ENCODE results near the gene TMEM141.
"Not testable (repeated sequence)": the region's sequence is repeated elsewhere in the genome, so short reads cannot be mapped to it uniquely, and the experiment has no call there.

The TMEM141 gene

GRCh38 chr9:136774416-136775045 lies 16.6 kb upstream of the TMEM141 start:
- DNase-seq, result no peak

DNA sequence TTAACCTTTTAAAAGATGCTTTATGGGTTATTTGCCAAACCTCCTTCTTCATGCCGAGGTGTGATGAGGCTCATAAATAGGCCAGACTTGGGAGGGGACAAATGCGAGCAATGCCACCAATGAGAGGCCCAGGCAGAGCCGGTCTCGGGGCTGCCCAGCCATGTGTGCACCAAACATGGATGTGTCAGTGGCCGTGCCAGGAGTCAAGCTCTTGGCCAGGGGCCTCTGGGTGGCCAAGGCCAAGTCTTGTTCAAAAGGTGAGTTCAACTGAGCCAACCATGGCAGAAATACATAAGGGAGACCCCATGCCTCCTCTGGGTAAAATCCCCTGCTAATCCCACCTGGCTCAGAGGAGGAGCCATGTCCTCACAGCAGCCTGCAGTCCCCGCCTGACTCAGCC lies 16.0 kb upstream of the TMEM141 start:
- DNase-seq, result no peak

GRCh38 chr9:136776947-136777346 lies 14.2 kb upstream of the TMEM141 start:
- no peak for DNase-seq

- DNase-seq, result no peak
Measured at GRCh38 chr9:136777359-136777758, 13.8 kb upstream of the TMEM141 start.

GRCh38 chr9:136779808-136780207 lies 11.3 kb upstream of the TMEM141 start:
- no peak for DNase-seq

DNA sequence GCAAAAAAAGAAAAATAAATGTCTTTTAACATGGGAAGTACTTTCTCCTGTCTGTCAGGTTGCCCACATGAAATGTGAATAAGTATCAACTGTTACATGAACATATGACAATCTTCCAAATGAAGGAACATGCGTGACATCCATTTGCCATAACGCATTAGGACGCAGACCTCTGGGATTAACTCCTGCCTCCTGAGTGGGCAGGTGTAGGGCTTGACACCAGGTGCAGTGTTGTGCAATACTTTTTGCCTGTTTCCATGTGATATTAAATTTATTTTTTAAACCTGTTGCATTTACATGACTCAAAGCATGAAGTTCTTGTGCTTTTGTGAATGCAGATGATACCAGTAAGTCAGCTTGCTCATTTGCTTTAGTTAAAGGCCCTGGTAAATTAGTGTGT lies 8.7 kb upstream of the TMEM141 start:
- no peak for DNase-seq

- DNase-seq, result no peak
Measured at GRCh38 chr9:136784249-136784996, 6.7 kb upstream of the TMEM141 start.

- DNase-seq, result no peak
Measured at GRCh38 chr9:136784997-136785361, 6.2 kb upstream of the TMEM141 start.

- not testable (repeated sequence) for DNase-seq
Measured at GRCh38 chr9:136785565-136786355, 5.4 kb upstream of the TMEM141 start.

DNA sequence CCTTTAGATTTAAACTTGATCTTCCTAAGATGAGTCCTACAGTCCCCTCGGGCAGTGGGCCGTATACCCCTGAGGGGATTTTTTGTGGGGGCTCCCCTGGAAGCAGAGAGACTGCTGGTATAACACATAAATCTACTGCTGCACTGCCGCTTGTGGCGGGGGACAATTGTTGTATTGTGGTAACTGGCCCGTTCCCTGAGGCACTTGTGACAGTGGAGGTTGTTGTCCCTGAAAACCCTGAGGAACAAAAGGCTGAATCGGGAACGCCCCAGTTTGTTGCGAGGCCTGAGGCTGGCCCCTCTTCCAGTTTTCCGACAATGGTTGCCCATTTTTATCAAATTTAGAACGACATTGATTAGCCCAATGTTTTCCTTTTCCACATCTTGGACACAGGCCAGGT lies 4.7 kb upstream of the TMEM141 start:
- DNase-seq, result no peak

DNA sequence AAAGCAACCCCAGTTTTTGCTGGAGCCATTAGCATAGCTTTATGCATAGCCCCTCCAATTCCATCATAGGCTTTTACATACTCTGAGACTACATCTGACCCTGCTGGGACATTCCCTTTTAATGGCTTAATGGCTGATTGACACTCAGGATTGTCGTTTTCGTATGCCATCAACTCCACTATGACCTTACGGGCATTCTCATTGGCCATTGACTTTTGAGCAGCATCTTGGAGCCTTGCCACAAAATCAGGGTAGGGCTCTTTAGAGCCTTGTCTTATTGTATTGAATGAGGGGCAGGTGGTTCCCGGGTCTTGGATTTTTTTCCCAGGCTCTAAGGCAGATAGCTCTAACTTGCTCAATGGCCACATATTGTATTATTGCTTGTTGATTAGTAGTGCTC lies 4.2 kb upstream of the TMEM141 start:
- not testable (repeated sequence) for DNase-seq

GRCh38 chr9:136787690-136788400 lies 3.3 kb upstream of the TMEM141 start:
- no peak for DNase-seq

DNA sequence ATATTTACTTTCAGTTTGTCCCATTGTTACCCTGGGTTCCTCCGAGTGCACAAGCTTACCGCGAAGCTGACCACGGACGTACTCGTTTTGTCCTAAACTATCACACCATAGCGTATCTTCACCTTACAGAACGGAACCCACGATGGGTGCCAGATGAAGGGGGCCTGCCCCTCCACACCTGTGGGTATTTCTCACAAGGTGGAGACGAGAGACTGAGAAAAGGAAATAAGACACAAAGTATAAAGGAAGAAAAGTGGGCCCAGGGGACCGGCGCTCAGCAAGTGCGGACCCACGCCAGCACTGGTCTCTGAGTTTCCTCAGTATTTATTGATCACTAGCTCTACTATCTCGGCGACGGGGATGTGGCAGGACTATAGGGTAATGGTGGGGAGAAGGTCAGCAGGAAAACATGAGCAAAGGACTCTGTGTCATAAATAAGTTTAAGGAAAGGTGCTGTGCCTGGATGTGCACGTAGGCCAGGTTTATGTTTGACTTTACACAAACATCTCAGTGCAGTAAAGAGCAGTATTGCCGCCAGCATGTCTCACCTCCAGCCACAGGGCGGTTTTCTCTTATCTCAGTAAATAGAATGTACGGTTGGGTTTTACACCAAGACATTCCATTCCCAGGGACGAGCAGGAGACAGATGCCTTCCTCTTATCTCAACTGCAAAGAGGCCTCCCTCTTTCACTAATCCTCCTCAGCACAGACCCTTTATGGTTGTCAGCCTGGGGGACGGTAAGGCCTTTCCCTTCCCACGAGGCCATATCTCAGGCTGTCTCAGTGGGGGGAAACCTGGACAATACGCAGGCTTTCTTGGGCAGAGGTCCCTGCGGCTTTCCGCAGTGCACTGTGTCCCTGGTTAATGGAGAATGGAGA lies 2.3 kb upstream of the TMEM141 start:
- DNase-seq, result not testable (repeated sequence)

DNA sequence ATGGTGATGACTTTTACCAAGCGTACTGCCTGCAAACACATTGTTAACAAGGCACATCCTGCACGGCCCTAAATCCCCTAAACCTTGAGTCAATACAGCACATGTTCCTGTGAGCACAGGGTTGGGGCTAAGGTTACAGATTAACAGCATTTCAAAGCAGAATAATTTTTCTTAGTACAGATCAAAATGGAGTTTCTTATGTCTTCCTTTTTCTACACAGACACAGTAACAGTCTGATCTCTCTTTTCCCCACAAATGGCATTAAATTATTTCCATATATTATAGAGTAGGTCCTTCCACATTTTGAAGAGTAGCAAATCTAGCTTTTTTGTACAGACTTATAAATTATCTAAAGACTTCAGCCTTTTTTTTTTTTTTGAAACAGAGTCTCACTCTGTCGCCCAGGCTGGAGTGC lies 1.6 kb upstream of the TMEM141 start:
- DNase-seq, result no peak

DNA sequence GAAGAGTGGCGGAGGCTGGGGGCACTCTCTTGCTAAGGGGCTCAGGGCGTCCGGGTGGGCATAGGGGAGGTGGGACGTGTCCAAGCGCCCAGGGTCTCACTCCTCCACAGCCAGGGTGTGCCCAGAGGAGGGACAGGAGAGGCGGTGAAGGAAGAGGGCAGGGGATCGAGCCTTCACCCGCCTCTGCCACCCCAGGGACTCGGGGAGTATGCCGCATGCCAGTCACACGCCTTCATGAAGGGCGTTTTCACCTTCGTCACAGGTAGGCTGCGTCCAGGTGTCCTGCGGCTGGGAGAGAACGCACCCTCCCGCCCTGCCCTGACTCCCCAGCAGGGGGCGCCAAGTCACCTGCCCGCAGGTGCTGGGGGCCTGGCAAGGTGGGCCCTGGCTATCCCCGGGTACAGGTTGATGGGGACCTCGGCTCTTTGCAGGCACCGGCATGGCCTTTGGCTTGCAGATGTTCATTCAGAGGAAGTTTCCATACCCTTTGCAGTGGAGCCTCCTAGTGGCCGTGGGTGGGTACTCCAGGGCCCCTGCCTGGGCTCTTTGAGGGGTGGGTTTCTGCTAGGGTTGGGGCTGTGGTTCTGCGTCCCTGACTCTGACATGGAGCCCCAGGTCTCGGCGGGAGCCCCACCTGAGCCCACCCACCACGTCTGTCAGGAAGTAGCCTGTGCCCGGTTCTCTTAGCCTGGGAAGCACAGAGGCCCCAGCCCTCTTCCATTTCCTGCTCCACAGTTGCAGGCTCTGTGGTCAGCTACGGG lies 552 bp downstream of the TMEM141 start:
- DNase-seq, result no peak

GRCh38 chr9:136792321-136793085 lies 1.4 kb downstream of the TMEM141 start:
- no peak for DNase-seq

DNA sequence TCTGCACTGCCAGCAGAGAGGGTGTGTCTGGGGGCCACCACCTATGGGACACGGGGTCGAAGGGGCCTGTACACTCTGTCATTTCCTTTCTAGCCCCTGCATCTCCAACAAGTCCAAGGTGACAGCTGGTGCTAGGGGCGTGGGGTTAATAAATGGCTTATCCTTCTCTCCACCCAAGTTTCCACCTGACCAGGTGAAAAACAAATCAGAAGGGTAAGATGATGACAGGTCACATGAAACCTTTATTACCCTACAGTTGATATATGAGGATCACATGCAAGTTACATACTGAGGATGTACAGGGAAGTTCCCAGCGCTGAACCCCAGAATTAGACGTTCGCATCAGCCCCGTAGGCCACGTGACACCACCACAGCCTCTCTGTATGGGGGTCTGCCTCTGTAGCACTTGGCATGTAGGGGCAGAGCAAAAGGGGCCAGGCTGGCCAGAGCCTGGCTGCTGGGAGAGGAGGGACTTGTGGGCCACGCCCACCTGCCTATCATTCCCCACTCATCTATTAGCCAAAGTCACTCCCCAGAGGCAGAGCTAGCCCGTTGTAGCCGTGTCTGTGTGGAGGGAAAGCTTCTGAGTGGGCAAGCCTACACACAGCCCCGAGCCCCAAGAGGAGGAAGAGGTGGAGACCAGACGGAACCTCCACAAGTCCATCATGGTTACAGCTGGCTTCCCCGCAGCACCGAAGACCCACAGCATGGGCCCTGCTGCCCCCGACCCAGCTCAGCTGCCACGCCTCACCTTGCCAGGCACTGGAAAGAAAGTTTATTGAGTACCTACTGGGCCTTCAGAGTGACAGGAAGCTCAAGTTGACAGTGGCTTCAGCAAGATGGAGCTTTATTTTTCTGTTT lies 2.2 kb downstream of the TMEM141 start:
- DNase-seq, result no peak

GRCh38 chr9:136794281-136794999 lies 3.3 kb downstream of the TMEM141 start:
- DNase-seq, result no peak

GRCh38 chr9:136795000-136795348 lies 3.8 kb downstream of the TMEM141 start:
- DNase-seq, result no peak
